HFFc6 (cell line): ENCODE results near the gene PRUNE2. TPM values are rescaled to one million over a fixed set of nuclear protein-coding genes. Genes with fewer than 3 reads are reported as not detected.

Experiments used
- DNase-seq: peaks from one replicate; pipeline ENCODE4 v3.0.0-alpha.2; 2018
- H3K27ac Mint-ChIP-seq: 2 replicates; pipeline ENCODE4 v1.8.0; 2020; ENCODE audit warnings: mild to moderate bottlenecking, mixed read lengths
- H3K27me3 Mint-ChIP-seq: 2 replicates; pipeline ENCODE4 v1.8.0; 2021; ENCODE audit warnings: mild to moderate bottlenecking, moderate library complexity, mixed read lengths; ENCODE audit not compliant: insufficient read depth
- H3K36me3 Mint-ChIP-seq: 2 replicates; pipeline ENCODE4 v1.8.0; 2021; ENCODE audit warnings: low read depth, mixed read lengths
- H3K4me1 Mint-ChIP-seq: 2 replicates; pipeline ENCODE4 v1.8.0; 2020; ENCODE audit warnings: low read depth, mixed read lengths
- H3K4me3 Mint-ChIP-seq: 2 replicates; pipeline ENCODE4 v1.8.0; 2020; ENCODE audit warnings: mild to moderate bottlenecking, moderate library complexity, mixed read lengths
- H3K9me3 Mint-ChIP-seq: 2 replicates; pipeline ENCODE4 v1.8.0; 2020; ENCODE audit warnings: mild to moderate bottlenecking, mixed read lengths
- total RNA-seq, 6 experiments: library from RNA; stranded (reverse); fragmentation: NEBNext Ultra II Directional; extraction: Animal tissue kit (Norgen Biotek cat#: 25700); gene quantifications; 2 replicates in 1 of 6; 3 replicates in 5 of 6; pipeline ENCODE4 v1.2.3, GENCODE V29; 2021
- TF ChIP-seq, protein P1 (sequence below): fragments of 200-600 bp; sonication (generic); IDR thresholded peaks from 2 replicates; pipeline ENCODE4 v1.5.0; 2021; ENCODE audit warnings: antibody characterized with exemption, mild to moderate bottlenecking

Gene PRUNE2
- total RNA-seq, 6 experiments from 2014 or later, result 0.02 to 0.29 (median 0.16) TPM; not detected in 2

DNA sequence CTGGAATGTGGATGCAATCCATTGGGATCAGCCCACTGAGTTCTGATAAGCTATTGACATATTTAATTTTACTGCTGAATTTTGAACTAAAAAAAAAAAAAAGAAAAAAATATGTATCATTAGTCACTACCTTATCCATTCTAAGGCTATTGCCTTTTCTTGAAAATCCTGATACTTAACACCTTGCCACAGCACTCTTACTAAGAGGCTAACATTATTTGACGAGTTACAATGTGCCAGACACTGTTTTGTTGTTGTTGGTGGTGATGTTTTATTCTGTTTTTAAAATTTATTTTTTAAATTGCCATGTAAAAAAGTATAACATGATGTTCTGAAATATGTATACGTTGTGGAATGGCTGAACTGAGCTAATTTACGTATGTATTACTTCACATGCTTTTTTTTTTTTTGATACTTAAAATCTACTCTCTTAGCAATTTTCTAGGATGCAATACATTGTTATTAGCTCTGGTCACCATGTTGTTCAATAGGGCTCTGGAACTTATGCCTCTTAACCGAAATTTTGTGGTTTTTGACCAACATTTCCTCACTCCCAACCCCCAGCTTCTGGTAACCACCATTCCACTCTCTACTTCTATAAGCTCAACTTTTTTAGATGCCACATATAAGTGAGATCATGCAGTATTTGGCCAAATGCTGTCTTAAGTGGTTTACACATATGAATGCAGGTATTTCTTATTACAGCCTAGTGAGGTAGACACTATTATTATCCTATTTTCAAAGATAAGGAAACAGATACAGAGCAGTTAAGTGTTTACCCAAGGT, 276.5 kb downstream of the PRUNE2 start:
- no peak overlapping the region for H3K27ac Mint-ChIP-seq

DNA sequence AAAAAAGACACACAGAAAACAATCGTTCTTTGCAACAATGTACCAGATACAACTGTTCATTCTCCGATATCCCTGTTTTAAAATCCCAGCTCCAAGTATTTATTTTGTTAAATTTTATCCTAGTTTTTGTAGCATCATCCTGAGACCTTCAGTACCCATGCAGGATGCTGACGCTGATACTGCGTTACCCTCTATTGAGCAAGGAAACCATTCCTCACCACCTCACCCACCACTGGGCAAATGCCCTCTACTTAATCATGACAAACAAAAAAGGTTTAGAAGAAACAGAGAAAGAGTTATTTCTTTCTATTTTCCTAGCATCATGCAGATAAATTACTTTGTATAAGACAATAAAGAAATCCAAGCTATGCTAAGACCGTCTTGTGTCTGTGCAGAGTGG, 277.8 kb downstream of the PRUNE2 start:
- Mint-ChIP-seq H3K9me3 (no peaks in the 10 kb centered on the region), H3K36me3 (no peaks in the 10 kb centered on the region), H3K27ac (no peak overlapping the region), H3K4me1 (no peaks in the 10 kb centered on the region; the same call in 1 of the 2 replicates), H3K4me3 (no peak overlapping the region), H3K27me3 (no peaks in the 10 kb centered on the region)
- DNase-seq, result no peak
- TF ChIP-seq, protein P1, sequence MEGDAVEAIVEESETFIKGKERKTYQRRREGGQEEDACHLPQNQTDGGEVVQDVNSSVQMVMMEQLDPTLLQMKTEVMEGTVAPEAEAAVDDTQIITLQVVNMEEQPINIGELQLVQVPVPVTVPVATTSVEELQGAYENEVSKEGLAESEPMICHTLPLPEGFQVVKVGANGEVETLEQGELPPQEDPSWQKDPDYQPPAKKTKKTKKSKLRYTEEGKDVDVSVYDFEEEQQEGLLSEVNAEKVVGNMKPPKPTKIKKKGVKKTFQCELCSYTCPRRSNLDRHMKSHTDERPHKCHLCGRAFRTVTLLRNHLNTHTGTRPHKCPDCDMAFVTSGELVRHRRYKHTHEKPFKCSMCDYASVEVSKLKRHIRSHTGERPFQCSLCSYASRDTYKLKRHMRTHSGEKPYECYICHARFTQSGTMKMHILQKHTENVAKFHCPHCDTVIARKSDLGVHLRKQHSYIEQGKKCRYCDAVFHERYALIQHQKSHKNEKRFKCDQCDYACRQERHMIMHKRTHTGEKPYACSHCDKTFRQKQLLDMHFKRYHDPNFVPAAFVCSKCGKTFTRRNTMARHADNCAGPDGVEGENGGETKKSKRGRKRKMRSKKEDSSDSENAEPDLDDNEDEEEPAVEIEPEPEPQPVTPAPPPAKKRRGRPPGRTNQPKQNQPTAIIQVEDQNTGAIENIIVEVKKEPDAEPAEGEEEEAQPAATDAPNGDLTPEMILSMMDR, result no peak

More for the DNA sequence above, 276.5 kb downstream of the PRUNE2 start:
- Mint-ChIP-seq H3K36me3 (no peaks in the 10 kb centered on the region), H3K4me1 (peaks cover 3% of the 10 kb centered on the region), H3K9me3 (no peaks in the 10 kb centered on the region), H3K27me3 (no peaks in the 10 kb centered on the region), H3K4me3 (no peak overlapping the region)
- TF ChIP-seq, protein P1, result no peak
- DNase-seq, result no peak

DNA sequence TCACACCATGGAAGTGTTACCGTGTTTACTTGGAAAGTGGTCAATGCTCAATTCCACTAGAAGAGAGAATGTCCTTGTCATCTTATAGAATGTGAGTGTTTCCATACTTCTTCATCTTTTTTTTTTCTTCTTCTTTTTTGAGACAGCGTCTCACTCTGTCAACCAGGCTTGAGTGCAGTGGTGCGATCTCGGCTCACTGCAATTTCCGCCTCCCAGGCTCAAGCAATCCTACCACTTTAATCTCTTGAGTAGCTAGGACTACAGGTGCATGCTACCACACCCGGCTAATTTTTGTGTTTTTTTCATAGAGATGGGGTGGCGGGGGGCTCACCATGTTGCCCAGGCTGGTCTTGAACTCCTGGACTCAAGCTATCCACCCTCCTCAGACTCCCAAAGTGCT, 278.9 kb downstream of the PRUNE2 start:
- Mint-ChIP-seq H3K4me1 (no peaks in the 10 kb centered on the region; the same call in 1 of the 2 replicates), H3K27me3 (no peaks in the 10 kb centered on the region; the same call in 1 of the 2 replicates), H3K9me3 (no peaks in the 10 kb centered on the region), H3K27ac (no peak overlapping the region), H3K4me3 (no peak overlapping the region), H3K36me3 (no peaks in the 10 kb centered on the region)
- DNase-seq, result no peak
- TF ChIP-seq, protein P1, result no peak

DNA sequence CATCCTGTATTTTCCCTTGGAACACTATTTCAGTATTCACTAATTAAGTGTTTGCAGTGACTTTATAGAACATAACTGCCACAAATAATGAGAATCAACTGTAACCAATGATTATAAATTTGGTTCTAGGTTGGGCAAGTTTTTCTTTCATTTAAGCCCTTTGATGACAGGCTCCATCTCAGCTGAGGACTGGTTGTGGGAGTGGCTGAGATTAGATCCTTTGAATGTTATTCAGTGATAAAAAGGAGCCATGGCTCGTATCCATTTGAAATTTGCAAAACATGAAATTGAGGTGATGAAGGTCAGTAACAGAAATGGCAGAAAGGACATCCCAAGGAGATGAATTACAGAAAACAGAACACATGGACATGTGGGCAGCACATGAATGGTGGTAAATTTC, 279.8 kb downstream of the PRUNE2 start:
- no peak for DNase-seq
- H3K27me3 Mint-ChIP-seq, result no peaks in the 10 kb centered on the region; the same call in 1 of the 2 replicates
- TF ChIP-seq, protein P1, result no peak
- no peaks in the 10 kb centered on the region; the same call in 1 of the 2 replicates for H3K4me1 Mint-ChIP-seq
- no peak overlapping the region for H3K27ac Mint-ChIP-seq
- H3K4me3 Mint-ChIP-seq, result no peak overlapping the region
- no peaks in the 10 kb centered on the region for H3K36me3 Mint-ChIP-seq
- no peaks in the 10 kb centered on the region for H3K9me3 Mint-ChIP-seq

DNA sequence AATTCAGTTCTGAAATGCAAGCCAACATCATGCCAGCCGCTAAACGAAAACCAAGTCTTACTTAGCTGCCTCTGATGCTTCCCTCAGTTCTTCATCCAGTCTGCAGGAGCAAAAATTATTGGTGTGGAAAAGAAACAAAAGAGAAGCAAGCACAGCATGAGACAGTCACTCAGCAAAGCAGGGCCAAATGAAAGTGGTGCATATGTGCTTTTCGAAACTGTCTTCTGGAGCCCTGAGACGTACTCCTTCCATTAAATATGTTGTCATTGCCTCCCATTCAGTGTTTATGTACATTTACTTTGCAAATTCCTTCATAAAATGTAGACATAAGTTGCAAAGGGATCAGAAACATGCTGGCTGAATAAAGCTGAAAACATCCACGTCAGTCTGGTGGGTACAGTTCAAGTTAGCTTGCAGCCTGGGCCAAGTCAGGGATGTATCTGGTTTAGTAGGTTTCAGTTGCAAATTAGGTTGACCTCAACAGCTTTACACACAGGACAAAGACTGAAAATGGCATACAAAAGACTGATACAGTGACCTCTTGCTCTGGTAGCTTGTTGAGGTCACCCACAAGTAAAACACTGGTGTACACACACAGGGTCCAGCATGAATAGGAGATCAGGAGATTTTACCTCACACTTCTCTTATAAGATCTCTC, 281.4 kb downstream of the PRUNE2 start:
- peaks cover 4% of the 10 kb centered on the region for H3K4me1 Mint-ChIP-seq
- H3K4me3 Mint-ChIP-seq, result no peak overlapping the region
- TF ChIP-seq, protein P1, result no peak
- H3K27ac Mint-ChIP-seq, result no peak overlapping the region
- no peak for DNase-seq
- H3K27me3 Mint-ChIP-seq, result no peaks in the 10 kb centered on the region; the same call in 1 of the 2 replicates
- no peaks in the 10 kb centered on the region for H3K9me3 Mint-ChIP-seq
- H3K36me3 Mint-ChIP-seq, result no peaks in the 10 kb centered on the region
